ENCODE results near the gene SLC15A4.

SLC15A4 gene

GRCh38 chr12:128787827-128788226 is 35.9 kb downstream of the SLC15A4 start:
- TF ChIP-seq NFRKB (IDR thresholded peaks at IDR 0.05): no peak
- no peak for TF ChIP-seq LEF1 (IDR thresholded peaks at IDR 0.05; ENCODE audit: borderline replicate concordance)
- no peak for TF ChIP-seq ARNT (IDR thresholded peaks at IDR 0.05)
- TF ChIP-seq ELF4 (IDR thresholded peaks at IDR 0.05): no peak
- no peak for TF ChIP-seq FOXM1 (IDR thresholded peaks at IDR 0.05; ENCODE audit: borderline replicate concordance)
- no peak for TF ChIP-seq FOXK2 (IDR thresholded peaks at IDR 0.05)
- ChIA-PET POLR2A (no interaction called here), CTCF (no interaction called here)
- DNase-seq (ENCODE audit: extremely low spot score): no peak

DNA sequence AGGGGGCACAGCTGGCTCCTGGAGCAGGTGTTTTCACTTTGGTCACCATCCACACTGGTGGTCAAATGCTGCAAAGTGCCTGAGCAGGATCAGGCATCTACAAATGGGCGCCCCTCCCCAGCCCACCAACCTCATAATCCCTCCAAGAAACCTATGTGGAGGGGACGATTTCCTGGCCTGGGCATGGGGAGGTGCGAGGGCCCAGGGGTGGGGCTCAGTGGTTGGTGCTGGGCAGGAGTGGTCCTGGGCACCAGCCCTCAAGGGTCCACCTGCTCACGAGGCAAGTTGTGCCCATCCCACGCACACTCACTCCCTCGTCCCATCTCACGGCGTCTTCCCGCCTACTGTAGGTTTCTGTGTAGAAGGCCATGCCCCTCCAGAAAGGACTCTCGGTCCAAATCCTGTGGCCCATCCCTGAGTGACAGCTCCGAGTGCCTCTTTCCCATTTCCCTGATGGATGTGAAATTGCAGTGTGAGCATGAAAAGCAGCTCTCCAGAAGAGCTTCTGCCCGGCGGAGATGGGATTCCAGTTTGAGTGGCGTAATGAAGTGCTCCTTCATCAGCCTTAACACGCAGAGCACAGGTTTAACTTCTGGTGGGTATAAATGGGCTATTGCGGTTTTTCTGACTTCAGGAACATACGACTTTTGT is 36.9 kb downstream of the SLC15A4 start:
- DNase-seq (ENCODE audit: extremely low spot score): no peak
- ChIA-PET POLR2A (no interaction called here), CTCF (no interaction called here)
- TF ChIP-seq FOXK2 (IDR thresholded peaks at IDR 0.05): no peak
- TF ChIP-seq TARDBP (IDR thresholded peaks at IDR 0.05): no peak
- TF ChIP-seq PKNOX1 (IDR thresholded peaks at IDR 0.05): no peak
- TF ChIP-seq L3MBTL2 (conservative IDR thresholded peaks at IDR 0.05): no peak

GRCh38 chr12:128784030-128784760 is 39.6 kb downstream of the SLC15A4 start:
- DNase-seq (ENCODE audit: extremely low spot score): no peak
- CTCF ChIA-PET: no interaction called here
- TF ChIP-seq FOXM1 (IDR thresholded peaks at IDR 0.05; ENCODE audit: borderline replicate concordance) (no peak), PKNOX1 (IDR thresholded peaks at IDR 0.05) (no peak), SP1 (IDR thresholded peaks at IDR 0.05) (no peak), NFRKB (IDR thresholded peaks at IDR 0.05) (no peak), L3MBTL2 (conservative IDR thresholded peaks at IDR 0.05) (no peak), ZNF384 (IDR thresholded peaks at IDR 0.05) (no peak), HDGF (IDR thresholded peaks at IDR 0.05; ENCODE audit: borderline replicate concordance) (no peak), FOXK2 (IDR thresholded peaks at IDR 0.05) (no peak), TARDBP (IDR thresholded peaks at IDR 0.05) (no peak), LEF1 (IDR thresholded peaks at IDR 0.05; ENCODE audit: borderline replicate concordance) (no peak)
- POLR2A ChIA-PET: no interaction called here

DNA sequence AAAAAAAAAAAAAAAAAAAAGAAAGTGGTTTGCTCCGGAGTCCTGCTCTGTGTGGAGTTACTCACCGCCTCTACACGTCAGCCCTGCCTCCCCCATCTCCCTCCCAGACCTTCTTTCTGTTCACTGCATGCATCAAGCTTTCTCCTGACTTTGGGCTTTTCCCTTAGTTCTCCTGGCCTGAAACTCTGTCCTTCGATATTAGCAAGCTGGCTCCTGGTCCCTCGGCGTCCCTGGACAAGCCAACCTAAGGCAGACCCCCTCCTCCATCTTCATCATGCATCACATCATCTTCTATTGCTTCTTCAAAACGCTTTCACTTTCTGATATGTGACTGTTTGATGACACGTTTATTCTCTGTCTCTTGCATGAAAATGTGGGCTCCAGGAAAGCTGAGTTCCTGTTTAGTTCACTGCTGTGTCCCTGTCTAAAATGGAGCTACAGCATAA is 40.6 kb downstream of the SLC15A4 start:
- ChIA-PET CTCF (interaction anchor here (0.6 kb wide), 1 partner anchor 925 kb away, joined by 3 read pairs; no protein-coding TSS in a partner anchor), POLR2A (no interaction called here)
- DNase-seq (ENCODE audit: extremely low spot score): no peak

DNA sequence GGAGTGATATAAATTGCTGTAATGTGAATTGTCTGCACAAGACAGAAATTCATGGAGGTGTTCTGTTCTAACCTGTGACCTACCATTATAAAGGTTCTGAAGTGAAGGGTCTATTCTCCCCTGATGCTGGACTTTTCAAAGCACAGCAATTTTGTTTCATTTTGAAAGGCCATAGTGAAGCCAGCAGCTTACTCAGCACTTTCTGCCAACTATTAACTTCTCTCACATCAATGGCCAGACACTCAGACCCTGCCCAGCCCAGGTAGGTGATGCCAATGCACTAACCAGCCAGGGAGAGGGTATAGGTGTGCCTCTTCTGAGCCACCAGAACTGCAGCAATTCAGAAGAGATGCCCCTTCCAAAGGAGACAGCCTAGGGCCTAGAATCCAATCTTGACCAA is 43.9 kb downstream of the SLC15A4 start:
- ChIA-PET CTCF (no interaction called here), POLR2A (no interaction called here)
- TF ChIP-seq FOXA1 (IDR thresholded peaks at IDR 0.05) (no peak), FOXM1 (IDR thresholded peaks at IDR 0.05; ENCODE audit: borderline replicate concordance) (no peak)
- DNase-seq (ENCODE audit: extremely low spot score): no peak

More for the DNA sequence above, 40.6 kb downstream of the SLC15A4 start:
- TF ChIP-seq FOXK2 (IDR thresholded peaks at IDR 0.05) (no peak), ELF4 (IDR thresholded peaks at IDR 0.05) (no peak), FOXM1 (IDR thresholded peaks at IDR 0.05; ENCODE audit: borderline replicate concordance) (no peak), SP1 (IDR thresholded peaks at IDR 0.05) (no peak), CTBP1 (IDR thresholded peaks at IDR 0.05; ENCODE audit: borderline replicate concordance) (no peak), ZNF384 (IDR thresholded peaks at IDR 0.05) (no peak), ARNT (IDR thresholded peaks at IDR 0.05) (no peak), L3MBTL2 (conservative IDR thresholded peaks at IDR 0.05) (no peak), NFRKB (IDR thresholded peaks at IDR 0.05) (no peak), SUZ12 (IDR thresholded peaks at IDR 0.05) (no peak), HDGF (IDR thresholded peaks at IDR 0.05; ENCODE audit: borderline replicate concordance) (no peak), LEF1 (IDR thresholded peaks at IDR 0.05; ENCODE audit: borderline replicate concordance) (no peak), PKNOX1 (IDR thresholded peaks at IDR 0.05) (no peak), BHLHE40 (IDR thresholded peaks at IDR 0.05; ENCODE audit: borderline replicate concordance) (no peak)

GRCh38 chr12:128772249-128772648 is 51.5 kb downstream of the SLC15A4 start:
- POLR2A ChIA-PET: no interaction called here
- no peak for DNase-seq (ENCODE audit: extremely low spot score)
- no peak for TF ChIP-seq ARNT (IDR thresholded peaks at IDR 0.05)
- TF ChIP-seq HDGF (IDR thresholded peaks at IDR 0.05; ENCODE audit: borderline replicate concordance): no peak
- no peak for TF ChIP-seq FOXK2 (IDR thresholded peaks at IDR 0.05)
- no peak for TF ChIP-seq NFRKB (IDR thresholded peaks at IDR 0.05)
- no peak for TF ChIP-seq ZNF384 (IDR thresholded peaks at IDR 0.05)
- no peak for TF ChIP-seq ELF4 (IDR thresholded peaks at IDR 0.05)
- no peak for TF ChIP-seq LEF1 (IDR thresholded peaks at IDR 0.05; ENCODE audit: borderline replicate concordance)
- no peak for TF ChIP-seq SUZ12 (IDR thresholded peaks at IDR 0.05)
- no peak for TF ChIP-seq FOXM1 (IDR thresholded peaks at IDR 0.05; ENCODE audit: borderline replicate concordance)
- no peak for TF ChIP-seq SP1 (IDR thresholded peaks at IDR 0.05)
- TF ChIP-seq PKNOX1 (IDR thresholded peaks at IDR 0.05): no peak
- no peak for TF ChIP-seq L3MBTL2 (conservative IDR thresholded peaks at IDR 0.05)
- TF ChIP-seq CTBP1 (IDR thresholded peaks at IDR 0.05; ENCODE audit: borderline replicate concordance): no peak
- no peak for TF ChIP-seq TARDBP (IDR thresholded peaks at IDR 0.05)
- TF ChIP-seq BHLHE40 (IDR thresholded peaks at IDR 0.05; ENCODE audit: borderline replicate concordance): no peak
- no peak for TF ChIP-seq FOXA1 (IDR thresholded peaks at IDR 0.05)
- CTCF ChIA-PET: interaction anchor here (1.2 kb wide), 1 partner anchor 10 kb away, joined by 3 read pairs; no protein-coding TSS in a partner anchor

Measured in HEK293T (cell line).